Sigmoid colon (tissue), 4 donors: ENCODE data around the gene SH3RF2.
"Not testable (repeated sequence)": the region's sequence is repeated elsewhere in the genome, so short reads cannot be mapped to it uniquely, and the experiment has no call there.

Experiments used
- EP300 ChIP-seq, 4 donors: sonication (generic); formaldehyde crosslinking; IDR thresholded peaks; one replicate each; pipeline ENCODE4 v1.6.1; 2017; ENCODE audit warnings: antibody characterized with exemption in 4 of 4
- TF ChIP-seq, protein P1 (sequence below), 4 experiments: fragments of 450-650 bp in 3 of 4; fragments of 200-600 bp in 1 of 4; IDR thresholded peaks; one replicate each; pipeline ENCODE4 v1.5.1; 2016 to 2019; ENCODE audit warnings: antibody characterized with exemption in 4 of 4, mild to moderate bottlenecking in 3 of 4, moderate library complexity in 2 of 4

DNA sequence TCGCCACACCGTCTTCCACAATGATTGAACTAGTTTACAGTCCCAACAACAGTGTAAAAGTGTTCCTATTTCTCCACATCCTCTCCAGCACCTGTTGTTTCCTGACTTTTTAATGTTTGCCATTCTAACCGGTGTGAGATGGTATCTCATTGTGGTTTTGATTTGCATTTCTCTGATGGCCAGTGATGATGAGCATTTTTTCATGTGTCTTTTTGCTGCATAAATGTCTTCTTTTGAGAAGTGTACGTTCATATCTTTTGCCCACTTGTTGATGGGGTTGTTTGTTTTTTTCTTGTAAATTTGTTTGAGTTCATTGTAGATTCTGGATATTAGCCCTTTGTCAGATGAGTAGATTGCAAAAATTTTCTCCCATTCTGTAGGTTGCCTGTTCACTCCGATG, 74.1 kb downstream of the SH3RF2 start:
- TF ChIP-seq, protein P1, sequence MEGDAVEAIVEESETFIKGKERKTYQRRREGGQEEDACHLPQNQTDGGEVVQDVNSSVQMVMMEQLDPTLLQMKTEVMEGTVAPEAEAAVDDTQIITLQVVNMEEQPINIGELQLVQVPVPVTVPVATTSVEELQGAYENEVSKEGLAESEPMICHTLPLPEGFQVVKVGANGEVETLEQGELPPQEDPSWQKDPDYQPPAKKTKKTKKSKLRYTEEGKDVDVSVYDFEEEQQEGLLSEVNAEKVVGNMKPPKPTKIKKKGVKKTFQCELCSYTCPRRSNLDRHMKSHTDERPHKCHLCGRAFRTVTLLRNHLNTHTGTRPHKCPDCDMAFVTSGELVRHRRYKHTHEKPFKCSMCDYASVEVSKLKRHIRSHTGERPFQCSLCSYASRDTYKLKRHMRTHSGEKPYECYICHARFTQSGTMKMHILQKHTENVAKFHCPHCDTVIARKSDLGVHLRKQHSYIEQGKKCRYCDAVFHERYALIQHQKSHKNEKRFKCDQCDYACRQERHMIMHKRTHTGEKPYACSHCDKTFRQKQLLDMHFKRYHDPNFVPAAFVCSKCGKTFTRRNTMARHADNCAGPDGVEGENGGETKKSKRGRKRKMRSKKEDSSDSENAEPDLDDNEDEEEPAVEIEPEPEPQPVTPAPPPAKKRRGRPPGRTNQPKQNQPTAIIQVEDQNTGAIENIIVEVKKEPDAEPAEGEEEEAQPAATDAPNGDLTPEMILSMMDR (IDR thresholded peaks at IDR 0.05), result not testable (repeated sequence)
- not testable (repeated sequence) for TF ChIP-seq EP300 (IDR thresholded peaks at IDR 0.05)
